H1 (cell line): ENCODE measurements around the gene OTP. TPM values are rescaled to one million over a fixed set of nuclear protein-coding genes. Genes with fewer than 3 reads are reported as not detected.

ENCODE experiments used
- CTCF ChIA-PET: fragments of 300-600 bp; sonication (Branson Sonifier 250); formaldehyde crosslinking; loops from one replicate; lab custom pipeline; 2021; ENCODE audit not compliant: partially characterized antibody; lab: Charles Lee
- POLR2A ChIA-PET: fragments of 300-600 bp; sonication (Branson Sonifier 250); formaldehyde crosslinking; loops from one replicate; lab custom pipeline; 2021; ENCODE audit warnings: inconsistent platforms; ENCODE audit not compliant: partially characterized antibody; lab: Charles Lee
- DNase-seq, 2 experiments: peaks; one replicate each; pipeline versions ENCODE4 v3.0.0 to v3.0.0-alpha.2; 2010 to 2022; ENCODE audit warnings: low spot score in 2 of 2, low read depth in 1 of 2, mixed read lengths in 1 of 2
- FAIRE-seq: peaks from 2 replicates; lab custom pipeline; 2011; peaks lifted over from hg19 to GRCh38; lab: Jason Lieb, UNC
- H2AFZ ChIP-seq: 2 replicates; pipeline ENCODE4 v1.8.1; 2012; ENCODE audit warnings: low read length, inconsistent platforms
- H2AK5ac ChIP-seq: 2 replicates; pipeline ENCODE4 v1.6.1; 2013; ENCODE audit warnings: low read depth, low read length
- H2BK120ac ChIP-seq: replicated peaks from 2 replicates; pipeline ENCODE3; 2013; ENCODE audit warnings: low read depth, low read length, inconsistent platforms
- H2BK12ac ChIP-seq: 2 replicates; pipeline ENCODE4 v1.6.1; 2013; ENCODE audit warnings: low read depth, low read length
- H2BK15ac ChIP-seq: 2 replicates; pipeline ENCODE4 v1.6.1; 2013; ENCODE audit warnings: low read length
- H2BK20ac ChIP-seq: 2 replicates; pipeline ENCODE4 v1.6.1; 2013; ENCODE audit warnings: low read length
- H2BK5ac ChIP-seq: 2 replicates; pipeline ENCODE4 v1.6.1; 2013; ENCODE audit warnings: low read depth, low read length
- H3K14ac ChIP-seq: 2 replicates; pipeline ENCODE4 v1.6.1; 2013; ENCODE audit warnings: inconsistent platforms; ENCODE audit not compliant: insufficient read length
- H3K18ac ChIP-seq: 2 replicates; pipeline ENCODE4 v1.6.1; 2013; ENCODE audit warnings: low read length; ENCODE audit errors: extremely low read depth
- H3K23ac ChIP-seq: 2 replicates; pipeline ENCODE4 v1.6.1; 2013; ENCODE audit warnings: inconsistent platforms; ENCODE audit not compliant: insufficient read length
- H3K23me2 ChIP-seq: 2 replicates; pipeline ENCODE4 v1.6.1; 2013; ENCODE audit warnings: low read depth, low read length
- H3K27ac ChIP-seq: 2 replicates; pipeline ENCODE4 v1.6.1; 2011; ENCODE audit warnings: low read depth, low read length, inconsistent platforms
- H3K27me3 ChIP-seq, 4 experiments: replicated peaks in 1 of 4; 1 replicate in 1 of 4; 2 replicates in 3 of 4; pipeline versions ENCODE4 v1.6.1 to v1.8.1; 2011 to 2013; ENCODE audit warnings: low read length in 3 of 4, mild to moderate bottlenecking in 3 of 4, inconsistent platforms in 2 of 4, mixed read lengths in 2 of 4, moderate library complexity in 1 of 4; ENCODE audit not compliant: control insufficient read depth in 3 of 4, insufficient read depth in 3 of 4; ENCODE audit errors: extremely low read depth in 1 of 4
- H3K36me3 ChIP-seq, 4 experiments: 2 replicates each; pipeline versions ENCODE4 v1.6.1 to v1.8.1; 2011 to 2013; ENCODE audit warnings: mild to moderate bottlenecking in 4 of 4, low read length in 3 of 4, moderate library complexity in 2 of 4, control low read depth in 1 of 4, inconsistent platforms in 1 of 4; ENCODE audit not compliant: insufficient read depth in 4 of 4, control insufficient read depth in 2 of 4
- H3K4ac ChIP-seq: replicated peaks from 2 replicates; pipeline ENCODE3; 2013; ENCODE audit warnings: low read length, low read depth, mixed read lengths, inconsistent platforms; ENCODE audit not compliant: insufficient read length
- H3K4me1 ChIP-seq, 4 experiments: replicated peaks in 1 of 4; 1 replicate in 1 of 4; 2 replicates in 3 of 4; pipeline versions ENCODE4 v1.6.1 to v1.8.1; 2011 to 2013; ENCODE audit warnings: low read length in 3 of 4, inconsistent platforms in 2 of 4, mixed read lengths in 1 of 4; ENCODE audit not compliant: insufficient read depth in 4 of 4, control insufficient read depth in 3 of 4
- H3K4me2 ChIP-seq, 2 experiments: 2 replicates each; pipeline versions ENCODE4 v1.6.1 to v1.8.1; 2011 to 2013; ENCODE audit warnings: low read depth in 2 of 2, low read length in 2 of 2, control low read depth in 1 of 2, inconsistent platforms in 1 of 2, mild to moderate bottlenecking in 1 of 2; ENCODE audit not compliant: insufficient read depth in 1 of 2
- H3K4me3 ChIP-seq, 4 experiments: fragments of 200-600, 300-600 bp in 1 of 4; sonication (generic), shearing (Covaris generic), sonication (Bioruptor Twin) in 1 of 4; 2 replicates each; pipeline versions ENCODE4 v1.5.1 to v1.8.1; 2011 to 2016; ENCODE audit warnings: low read length in 4 of 4, low read depth in 3 of 4, control low read depth in 2 of 4, inconsistent platforms in 2 of 4, mild to moderate bottlenecking in 2 of 4, mixed read lengths in 1 of 4, moderate library complexity in 1 of 4; ENCODE audit not compliant: insufficient read depth in 2 of 4; ENCODE audit errors: extremely low read depth in 1 of 4
- H3K56ac ChIP-seq: replicated peaks from 2 replicates; pipeline ENCODE3; 2013; ENCODE audit warnings: low read depth, mild to moderate bottlenecking, mixed read lengths, low read length, inconsistent platforms; ENCODE audit not compliant: insufficient read length
- H3K79me1 ChIP-seq: 2 replicates; pipeline ENCODE4 v1.6.1; 2013; ENCODE audit warnings: low read depth, low read length, control low read depth
- H3K79me2 ChIP-seq, 2 experiments: 2 replicates each; pipeline versions ENCODE4 v1.6.1 to v1.8.1; 2012 to 2013; ENCODE audit warnings: low read length in 2 of 2, mild to moderate bottlenecking in 2 of 2, inconsistent platforms in 1 of 2; ENCODE audit not compliant: insufficient read depth in 2 of 2, control insufficient read depth in 1 of 2
- H3K9ac ChIP-seq, 4 experiments: replicated peaks in 1 of 4; 1 replicate in 1 of 4; 2 replicates in 3 of 4; pipeline versions ENCODE4 v1.6.1 to v1.8.1; 2011 to 2013; ENCODE audit warnings: low read depth in 3 of 4, low read length in 3 of 4, control low read depth in 2 of 4, mild to moderate bottlenecking in 2 of 4, moderate library complexity in 2 of 4, inconsistent platforms in 1 of 4; ENCODE audit errors: extremely low read depth in 1 of 4
- H3K9me3 ChIP-seq, 2 experiments: 2 replicates each; pipeline versions ENCODE4 v1.6.1 to v1.8.1; 2012 to 2013; ENCODE audit warnings: mild to moderate bottlenecking in 2 of 2, moderate library complexity in 2 of 2, control low read depth in 1 of 2, inconsistent platforms in 1 of 2, low read depth in 1 of 2, low read length in 1 of 2, mixed read lengths in 1 of 2; ENCODE audit not compliant: insufficient read depth in 2 of 2
- H4K20me1 ChIP-seq, 2 experiments: replicated peaks in 1 of 2; 2 replicates each; pipeline versions ENCODE3 to v1.8.1; 2011 to 2013; ENCODE audit warnings: inconsistent platforms in 2 of 2, low read length in 2 of 2, mild to moderate bottlenecking in 1 of 2; ENCODE audit not compliant: insufficient read depth in 2 of 2, control insufficient read depth in 1 of 2
- H4K5ac ChIP-seq: 2 replicates; pipeline ENCODE4 v1.6.1; 2013; ENCODE audit warnings: low read length, low read depth, mixed read lengths, inconsistent platforms; ENCODE audit not compliant: insufficient read length
- H4K8ac ChIP-seq: 2 replicates; pipeline ENCODE4 v1.8.0; 2013; ENCODE audit warnings: mild to moderate bottlenecking, moderate library complexity, low read length, inconsistent platforms; ENCODE audit not compliant: insufficient read depth; ENCODE audit errors: extremely low read depth
- H4K91ac ChIP-seq: replicated peaks from 2 replicates; pipeline ENCODE3; 2013; ENCODE audit warnings: low read length, mixed read lengths, inconsistent platforms; ENCODE audit not compliant: insufficient read length
- CTBP2 ChIP-seq: IDR thresholded peaks from 2 replicates; pipeline ENCODE4 v1.7.0; 2011; ENCODE audit warnings: borderline replicate concordance, mild to moderate bottlenecking, moderate library complexity, mixed read lengths, low read length; ENCODE audit not compliant: insufficient read depth, insufficient read length
- RNF2 ChIP-seq: fragments of 200-900, 300-1000 bp; sonication (generic); IDR thresholded peaks from 2 replicates; pipeline ENCODE4 v1.7.1; 2016; ENCODE audit warnings: borderline replicate concordance, low read depth, mild to moderate bottlenecking, antibody characterized with exemption, low read length; ENCODE audit not compliant: poor library complexity, severe bottlenecking; ENCODE audit errors: missing control alignments
- SP1 ChIP-seq: IDR thresholded peaks from 2 replicates; pipeline ENCODE4 v1.6.1; 2011; ENCODE audit warnings: low read depth, low read length
- WGBS, 2 experiments: shearing (Covaris generic) in 1 of 2; methylation state at CpG; one replicate each; pipeline versions ENCODE4 v1.1.6 to v1.1.7; 2013 to 2015; ENCODE audit warnings: low lambda C conversion rate in 2 of 2, mixed read lengths in 2 of 2, inconsistent platforms in 1 of 2, low coverage in 1 of 2, missing lambda C conversion rate in 1 of 2; ENCODE audit not compliant: insufficient replicate concordance in 2 of 2, insufficient coverage in 1 of 2, insufficient read length in 1 of 2; ENCODE audit errors: extremely low coverage in 1 of 2, missing lambda C conversion rate in 1 of 2; 5-methylcytosine and 5-hydroxymethylcytosine counted together
- polyA plus RNA-seq, 7 experiments: library from polyadenylated mRNA; depleted of rRNA in 3 of 7; stranded (reverse) in 5 of 7; unstranded in 2 of 7; fragments of >200 nt in 5 of 7; fragments of 200-250 nt in 2 of 7; gene quantifications; 1 replicate in 5 of 7; 2 replicates in 1 of 7; 4 replicates in 1 of 7; pipeline versions ENCODE4 v1.2.1 to v1.2.3, GENCODE V29; 2011 to 2013; ENCODE audit warnings: missing spikeins in 2 of 7, mixed read lengths in 2 of 7
- total RNA-seq: library from RNA; stranded (reverse); fragmentation: NEBNext Ultra II Directional; extraction: Animal tissue kit (Norgen Biotek cat#: 25700); gene quantifications from 2 replicates; pipeline ENCODE4 v1.2.1, GENCODE V29; 2021

The OTP gene
- total and polyA plus RNA-seq, 2 of the 8 experiments (the other 6 are each of a cell fraction or from before 2014, with no cell fraction given): not detected

DNA sequence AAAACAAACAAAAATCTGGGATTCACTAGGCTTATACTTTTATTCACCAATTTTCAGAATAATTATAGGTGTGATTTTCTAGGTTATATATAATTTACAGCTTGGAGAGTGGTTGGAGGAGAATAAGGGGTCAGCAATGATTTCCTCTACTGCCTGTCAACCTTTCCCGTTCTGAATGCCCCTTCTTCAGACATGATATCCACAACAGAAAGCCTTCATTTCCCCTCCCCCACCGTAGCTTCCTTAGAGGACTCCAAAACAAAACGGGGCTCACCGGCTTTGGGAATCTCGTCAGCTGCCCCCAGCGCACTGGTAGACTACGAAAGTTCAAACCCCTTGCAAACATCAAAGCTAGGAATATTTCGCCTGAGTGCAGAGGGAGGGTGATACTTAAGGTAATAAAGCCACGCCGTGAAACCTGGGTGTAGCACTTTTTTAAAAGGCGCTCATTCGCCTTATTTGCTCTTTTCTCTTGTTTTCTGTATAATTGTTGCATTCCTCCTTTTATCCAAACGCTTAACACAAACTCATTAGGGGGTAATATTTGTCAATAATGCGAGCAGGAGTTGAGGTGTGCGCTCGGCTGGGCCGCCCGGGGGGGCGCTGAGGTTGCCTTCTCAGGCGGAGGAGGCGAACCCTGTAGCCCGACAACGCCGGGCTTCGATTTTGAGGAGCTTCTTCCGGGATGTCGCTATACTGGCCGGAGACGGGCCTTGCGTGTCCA lies 2.4 kb downstream of the OTP start:
- H3K27ac ChIP-seq: no peak overlapping the region
- H2BK5ac ChIP-seq: no peak overlapping the region
- POLR2A ChIA-PET: interaction anchor here (1.5 kb wide), 1 partner anchor 216 kb away, joined by 4 read pairs; no protein-coding TSS in a partner anchor
- H3K9me3 ChIP-seq: no peaks in the 10 kb centered on the region
- H3K79me1 ChIP-seq: no peaks in the 10 kb centered on the region
- H2AK5ac ChIP-seq: no peak overlapping the region
- H2BK20ac ChIP-seq: no peak overlapping the region
- WGBS, 2 experiments: 5% methylated on average over 30 of the region's 30 CpGs; no CpG with 5 or more reads in 1 of the 2 experiments
- TF ChIP-seq CTBP2 (no peak), RNF2 (peak; percentile 78), SP1 (0 out of 2 replicates have a peak, but pooled peaks have one; percentile 1)
- no peak overlapping the region for H3K23ac ChIP-seq
- H3K27me3 ChIP-seq: peaks cover 78 to 100% (median 89%) of the 10 kb centered on the region in 4 experiments
- 0 out of 2 replicates have a peak overlapping the region, but pooled peaks have one; percentile 63 for H3K18ac ChIP-seq
- no peaks in the 10 kb centered on the region; a peak in 1 of 8 replicates for H3K36me3 ChIP-seq
- H3K56ac ChIP-seq: no peak overlapping the region
- no peak overlapping the region for H2AFZ ChIP-seq
- no peak overlapping the region for H4K91ac ChIP-seq
- H4K8ac ChIP-seq: no peak overlapping the region
- DNase-seq: no peak
- peaks cover 4% of the 10 kb centered on the region; the same call in 1 of the 2 replicates for H3K23me2 ChIP-seq
- no peak overlapping the region for H2BK12ac ChIP-seq
- peak overlapping the region; percentile 35 to 58 for H3K4me2 ChIP-seq
- H3K4me1 ChIP-seq: peaks cover 6 to 26% (median 18%) of the 10 kb centered on the region in 4 experiments; a peak in 6 of 7 replicates
- H4K5ac ChIP-seq: no peak overlapping the region
- peak overlapping the region in 1 of 4 experiments; percentile 36; a peak in 4 of 8 replicates for H3K4me3 ChIP-seq
- no peak overlapping the region for H3K4ac ChIP-seq
- CTCF ChIA-PET: interaction anchor here (0.5 to 2.8 kb wide), 9 partner anchors 11 to 682 kb away, joined by 3 to 13 read pairs (median 3); no protein-coding TSS in a partner anchor
- peaks cover 21 to 33% of the 10 kb centered on the region in 2 experiments for H4K20me1 ChIP-seq
- no peak overlapping the region for H2BK15ac ChIP-seq
- H2BK120ac ChIP-seq: no peak overlapping the region
- no peaks in the 10 kb centered on the region for H3K79me2 ChIP-seq
- no peak overlapping the region; a peak in 1 of 7 replicates for H3K9ac ChIP-seq
- no peak for FAIRE-seq
- H3K14ac ChIP-seq: no peak overlapping the region
